Duodenal mucosa (tissue), 2 donors: ENCODE results near the gene FFAR2.
A peak's percentile ranks its signal among the peaks of the same experiment; 100 is the strongest.

Experiments used
- H3K27ac ChIP-seq: one replicate; pipeline ENCODE4 v1.7.0; 2013; ENCODE audit warnings: low read depth, low read length
- H3K27me3 ChIP-seq, 2 donors: one replicate each; pipeline ENCODE4 v1.7.0; 2013; ENCODE audit warnings: low read length in 2 of 2, control low read depth in 1 of 2; ENCODE audit not compliant: insufficient read depth in 2 of 2, control insufficient read depth in 1 of 2
- H3K36me3 ChIP-seq, 2 donors: one replicate each; pipeline ENCODE4 v1.7.0; 2013; ENCODE audit warnings: low read length in 2 of 2, control low read depth in 1 of 2; ENCODE audit not compliant: insufficient read depth in 2 of 2, control insufficient read depth in 1 of 2
- H3K4me1 ChIP-seq, 2 donors: one replicate each; pipeline ENCODE4 v1.7.0; 2013; ENCODE audit warnings: low read length in 2 of 2, control low read depth in 1 of 2; ENCODE audit not compliant: insufficient read depth in 2 of 2, control insufficient read depth in 1 of 2
- H3K4me3 ChIP-seq, 2 donors: one replicate each; pipeline ENCODE4 v1.7.0; 2013; ENCODE audit warnings: low read length in 2 of 2, low read depth in 1 of 2
- H3K9ac ChIP-seq, 2 donors: one replicate each; pipeline ENCODE4 v1.7.0; 2013; ENCODE audit warnings: low read length in 2 of 2, low read depth in 1 of 2
- H3K9me3 ChIP-seq, 2 donors: one replicate each; pipeline ENCODE4 v1.7.0; 2013; ENCODE audit warnings: low read length in 2 of 2, control low read depth in 1 of 2; ENCODE audit not compliant: control insufficient read depth in 1 of 2

Gene FFAR2

DNA sequence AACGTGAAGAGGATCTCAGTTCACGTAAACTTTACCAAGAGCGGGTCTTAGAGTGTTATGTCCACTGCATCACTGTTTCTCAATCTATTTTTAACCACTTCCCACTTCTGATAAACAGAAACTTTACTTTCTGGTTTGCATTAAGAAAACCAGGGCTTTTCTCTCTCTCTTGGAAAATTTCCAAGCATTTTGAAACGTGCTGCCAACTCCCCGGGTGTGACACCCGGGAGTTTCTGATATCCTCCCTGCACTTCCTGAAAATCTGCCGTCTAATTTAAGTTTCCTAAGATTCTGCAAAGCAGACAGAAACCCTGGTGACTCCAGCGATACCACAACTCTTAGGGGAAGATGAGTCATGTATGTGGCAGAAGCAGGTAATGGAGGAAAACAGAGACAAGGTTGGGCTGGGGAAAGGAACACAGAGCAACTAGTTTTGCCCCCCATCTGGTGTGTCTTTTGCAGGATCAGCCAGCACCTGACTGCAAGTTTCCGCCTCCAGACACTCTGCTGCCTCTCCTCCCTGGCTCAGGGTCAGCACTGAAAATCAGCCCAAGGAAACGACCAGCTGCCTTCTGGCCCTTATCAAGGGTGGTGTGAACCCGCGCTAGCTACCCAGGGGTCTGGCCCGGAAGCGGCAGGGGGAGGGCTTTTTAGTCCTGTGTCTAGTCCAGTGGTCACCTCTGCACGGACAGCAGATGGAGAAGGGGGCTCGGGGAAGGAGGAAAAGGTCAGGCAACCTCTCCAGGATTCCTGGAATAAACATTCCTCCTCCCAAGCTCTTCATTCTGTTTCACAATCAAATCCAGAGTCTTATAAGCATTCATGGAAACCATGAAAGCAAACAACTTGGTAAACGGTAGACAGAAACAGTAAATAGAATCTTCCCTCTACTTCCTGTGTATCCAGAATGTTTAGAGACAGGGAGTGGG, 11.3 kb upstream of the FFAR2 start:
- Histone ChIP-seq H3K4me3 (peak overlapping the region; percentile 42 to 51), H3K27me3 (no peaks in the 10 kb centered on the region), H3K27ac (peak overlapping the region; percentile 74), H3K9ac (peak overlapping the region; percentile 1 to 9), H3K4me1 (peaks cover 38 to 45% of the 10 kb centered on the region in 2 donors), H3K9me3 (no peaks in the 10 kb centered on the region), H3K36me3 (no peaks in the 10 kb centered on the region)

- H3K9ac ChIP-seq, result peak overlapping the region in 1 of 2 donors; percentile 13
- H3K27me3 ChIP-seq, result no peaks in the 10 kb centered on the region
- H3K9me3 ChIP-seq, result no peaks in the 10 kb centered on the region
- no peaks in the 10 kb centered on the region for H3K36me3 ChIP-seq
- no peak overlapping the region for H3K27ac ChIP-seq
- H3K4me1 ChIP-seq, result peaks cover 38 to 45% of the 10 kb centered on the region in 2 donors
- peak overlapping the region in 1 of 2 donors; percentile 42 for H3K4me3 ChIP-seq
Measured at GRCh38 chr19:35437406-35437951, 10.6 kb upstream of the FFAR2 start.

- peaks cover 38 to 45% of the 10 kb centered on the region in 2 donors for H3K4me1 ChIP-seq
- H3K27ac ChIP-seq, result no peak overlapping the region
- H3K9ac ChIP-seq, result no peak overlapping the region
- no peaks in the 10 kb centered on the region for H3K27me3 ChIP-seq
- no peak overlapping the region for H3K4me3 ChIP-seq
- H3K9me3 ChIP-seq, result no peaks in the 10 kb centered on the region
- H3K36me3 ChIP-seq, result no peaks in the 10 kb centered on the region
Measured at GRCh38 chr19:35438096-35438495, 10.0 kb upstream of the FFAR2 start.

- Histone ChIP-seq H3K36me3 (no peaks in the 10 kb centered on the region), H3K9me3 (no peaks in the 10 kb centered on the region), H3K4me1 (peaks cover 38 to 44% of the 10 kb centered on the region in 2 donors), H3K27me3 (no peaks in the 10 kb centered on the region), H3K4me3 (no peak overlapping the region), H3K9ac (no peak overlapping the region), H3K27ac (no peak overlapping the region)
Measured at GRCh38 chr19:35438527-35438926, 9.5 kb upstream of the FFAR2 start.

- no peaks in the 10 kb centered on the region for H3K36me3 ChIP-seq
- no peaks in the 10 kb centered on the region for H3K9me3 ChIP-seq
- H3K9ac ChIP-seq, result no peak overlapping the region
- peaks cover 31 to 34% of the 10 kb centered on the region in 2 donors for H3K4me1 ChIP-seq
- H3K27me3 ChIP-seq, result no peaks in the 10 kb centered on the region
- no peak overlapping the region for H3K4me3 ChIP-seq
- H3K27ac ChIP-seq, result no peak overlapping the region
Measured at GRCh38 chr19:35439921-35440320, 8.1 kb upstream of the FFAR2 start.

DNA sequence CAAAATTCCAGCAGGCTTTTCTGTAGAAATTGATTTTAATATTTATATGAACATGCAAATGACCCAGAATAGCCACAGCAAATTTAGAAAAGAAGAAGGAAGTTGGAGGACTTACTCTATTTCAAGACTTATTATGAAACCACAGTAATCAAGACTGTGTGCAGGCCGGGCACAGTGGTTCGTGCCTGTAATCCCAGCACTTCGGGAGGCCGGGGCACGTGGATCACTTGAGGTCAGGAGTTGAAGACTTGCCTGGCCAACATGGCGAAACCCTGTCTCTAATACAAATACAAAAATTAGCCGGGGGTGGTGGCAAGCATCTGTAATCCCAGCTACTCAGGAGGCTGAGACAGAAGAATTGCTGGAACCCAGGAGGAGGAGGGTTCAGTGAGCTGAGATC, 6.0 kb upstream of the FFAR2 start:
- peaks cover 17 to 23% of the 10 kb centered on the region in 2 donors for H3K4me1 ChIP-seq

DNA sequence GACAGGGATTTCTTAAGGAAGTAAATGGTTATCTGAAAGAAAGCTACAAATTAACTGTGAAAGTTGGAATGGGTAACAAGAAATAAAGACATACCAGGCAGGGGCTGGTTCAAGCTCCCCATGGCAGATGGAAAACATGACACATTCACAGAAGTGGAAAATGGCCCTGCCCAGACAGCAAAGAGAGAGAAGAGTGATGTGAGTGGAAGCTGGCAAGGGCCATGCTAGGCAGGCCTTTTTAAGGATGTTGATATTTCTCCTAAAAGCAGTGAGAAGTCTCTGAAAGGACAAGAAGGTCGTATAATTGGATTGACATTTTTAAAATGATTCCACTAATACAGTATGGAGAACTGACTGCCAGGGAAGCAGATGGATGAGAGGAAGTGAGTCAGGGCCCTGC, 3.3 kb upstream of the FFAR2 start:
- no peak overlapping the region for H3K9ac ChIP-seq
- H3K4me3 ChIP-seq, result no peak overlapping the region
- H3K4me1 ChIP-seq, result peaks cover 16 to 35% of the 10 kb centered on the region in 2 donors
- H3K27me3 ChIP-seq, result peaks cover 0 to 3% of the 10 kb centered on the region in 2 donors
- H3K27ac ChIP-seq, result no peak overlapping the region
- H3K9me3 ChIP-seq, result no peaks in the 10 kb centered on the region
- H3K36me3 ChIP-seq, result no peaks in the 10 kb centered on the region

More for the DNA sequence above, 6.0 kb upstream of the FFAR2 start:
- Histone ChIP-seq H3K36me3 (no peaks in the 10 kb centered on the region), H3K9me3 (no peaks in the 10 kb centered on the region), H3K4me3 (no peak overlapping the region), H3K9ac (no peak overlapping the region), H3K27me3 (peaks cover 0 to 1% of the 10 kb centered on the region in 2 donors), H3K27ac (no peak overlapping the region)

GRCh38 chr19:35445826-35446593, 2.0 kb upstream of the FFAR2 start:
- Histone ChIP-seq H3K27ac (no peak overlapping the region), H3K4me1 (peaks cover 15 to 35% of the 10 kb centered on the region in 2 donors), H3K4me3 (no peak overlapping the region), H3K9me3 (no peaks in the 10 kb centered on the region), H3K9ac (no peak overlapping the region), H3K36me3 (no peaks in the 10 kb centered on the region), H3K27me3 (peaks cover 0 to 3% of the 10 kb centered on the region in 2 donors)

GRCh38 chr19:35449359-35450043, 1.4 kb downstream of the FFAR2 start:
- Histone ChIP-seq H3K4me3 (peak overlapping the region in 1 of 2 donors; percentile 10), H3K36me3 (no peaks in the 10 kb centered on the region), H3K9me3 (no peaks in the 10 kb centered on the region), H3K27ac (no peak overlapping the region), H3K4me1 (peaks cover 15 to 36% of the 10 kb centered on the region in 2 donors), H3K27me3 (peaks cover 0 to 3% of the 10 kb centered on the region in 2 donors), H3K9ac (no peak overlapping the region)
